Measurements from ENCODE around the gene HRK. TPM values are rescaled to one million over a fixed set of nuclear protein-coding genes. Genes with fewer than 3 reads are reported as not detected.

HRK gene
- total RNA-seq, 1 donor from 2014 or later = 2.4 TPM

- H3K9me3 Mint-ChIP-seq (ENCODE audit: unreplicated experiment) = no peaks in the 10 kb centered on the region
- no peak overlapping the region for H3K27ac Mint-ChIP-seq (ENCODE audit: unreplicated experiment)
These were observed 4.2 kb upstream of the HRK start for GRCh38 chr12:116885491-116885890.

DNA sequence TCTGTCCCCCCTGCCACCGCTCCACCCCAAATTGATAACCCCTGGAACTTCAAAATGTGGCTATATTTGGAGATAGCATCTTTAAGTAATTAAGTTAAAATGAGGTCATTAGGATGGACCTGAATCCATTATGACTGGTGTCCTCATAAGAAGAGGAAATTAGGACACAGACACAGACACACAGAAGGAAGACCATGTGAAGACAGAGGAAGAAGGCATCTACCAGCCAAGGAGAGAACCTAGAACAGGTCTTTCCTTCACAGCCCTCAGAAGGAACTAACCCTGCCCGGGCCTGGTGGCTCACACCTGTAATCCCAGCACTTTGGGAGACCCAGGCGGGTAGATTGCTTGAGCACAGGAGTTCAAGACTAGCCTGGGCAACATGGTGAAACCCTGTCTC is 3.6 kb upstream of the HRK start:
- H3K9me3 Mint-ChIP-seq (ENCODE audit: unreplicated experiment) = peaks cover 2% of the 10 kb centered on the region
- no peak for DNase-seq
- H3K4me3 Mint-ChIP-seq (ENCODE audit: unreplicated experiment) = no peak overlapping the region
- peaks cover 23% of the 10 kb centered on the region for H3K27me3 Mint-ChIP-seq (ENCODE audit: unreplicated experiment)
- TF ChIP-seq, protein P1, sequence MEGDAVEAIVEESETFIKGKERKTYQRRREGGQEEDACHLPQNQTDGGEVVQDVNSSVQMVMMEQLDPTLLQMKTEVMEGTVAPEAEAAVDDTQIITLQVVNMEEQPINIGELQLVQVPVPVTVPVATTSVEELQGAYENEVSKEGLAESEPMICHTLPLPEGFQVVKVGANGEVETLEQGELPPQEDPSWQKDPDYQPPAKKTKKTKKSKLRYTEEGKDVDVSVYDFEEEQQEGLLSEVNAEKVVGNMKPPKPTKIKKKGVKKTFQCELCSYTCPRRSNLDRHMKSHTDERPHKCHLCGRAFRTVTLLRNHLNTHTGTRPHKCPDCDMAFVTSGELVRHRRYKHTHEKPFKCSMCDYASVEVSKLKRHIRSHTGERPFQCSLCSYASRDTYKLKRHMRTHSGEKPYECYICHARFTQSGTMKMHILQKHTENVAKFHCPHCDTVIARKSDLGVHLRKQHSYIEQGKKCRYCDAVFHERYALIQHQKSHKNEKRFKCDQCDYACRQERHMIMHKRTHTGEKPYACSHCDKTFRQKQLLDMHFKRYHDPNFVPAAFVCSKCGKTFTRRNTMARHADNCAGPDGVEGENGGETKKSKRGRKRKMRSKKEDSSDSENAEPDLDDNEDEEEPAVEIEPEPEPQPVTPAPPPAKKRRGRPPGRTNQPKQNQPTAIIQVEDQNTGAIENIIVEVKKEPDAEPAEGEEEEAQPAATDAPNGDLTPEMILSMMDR (IDR thresholded peaks at IDR 0.05; ENCODE audit: partially characterized antibody, unreplicated experiment) = no peak
- H3K27ac Mint-ChIP-seq (ENCODE audit: unreplicated experiment) = no peak overlapping the region
- H3K36me3 Mint-ChIP-seq (ENCODE audit: unreplicated experiment) = no peaks in the 10 kb centered on the region
- H3K4me1 Mint-ChIP-seq (ENCODE audit: low read depth, unreplicated experiment) = peaks cover 15% of the 10 kb centered on the region

More at GRCh38 chr12:116885491-116885890, 4.2 kb upstream of the HRK start:
- Mint-ChIP-seq H3K27me3 (ENCODE audit: unreplicated experiment) (peaks cover 17% of the 10 kb centered on the region), H3K4me1 (ENCODE audit: low read depth, unreplicated experiment) (peaks cover 9% of the 10 kb centered on the region), H3K4me3 (ENCODE audit: unreplicated experiment) (no peak overlapping the region), H3K36me3 (ENCODE audit: unreplicated experiment) (no peaks in the 10 kb centered on the region)
- DNase-seq = no peak
- TF ChIP-seq, protein P1 (IDR thresholded peaks at IDR 0.05; ENCODE audit: partially characterized antibody, unreplicated experiment) = no peak

- DNase-seq = no peak
- Mint-ChIP-seq H3K27ac (ENCODE audit: unreplicated experiment) (no peak overlapping the region), H3K4me3 (ENCODE audit: unreplicated experiment) (no peak overlapping the region), H3K27me3 (ENCODE audit: unreplicated experiment) (peaks cover 34% of the 10 kb centered on the region), H3K9me3 (ENCODE audit: unreplicated experiment) (peaks cover 6% of the 10 kb centered on the region), H3K4me1 (ENCODE audit: low read depth, unreplicated experiment) (peaks cover 23% of the 10 kb centered on the region), H3K36me3 (ENCODE audit: unreplicated experiment) (no peaks in the 10 kb centered on the region)
- TF ChIP-seq, protein P1 (IDR thresholded peaks at IDR 0.05; ENCODE audit: partially characterized antibody, unreplicated experiment) = no peak
These were observed 1.5 kb upstream of the HRK start for GRCh38 chr12:116882742-116883141.

DNA sequence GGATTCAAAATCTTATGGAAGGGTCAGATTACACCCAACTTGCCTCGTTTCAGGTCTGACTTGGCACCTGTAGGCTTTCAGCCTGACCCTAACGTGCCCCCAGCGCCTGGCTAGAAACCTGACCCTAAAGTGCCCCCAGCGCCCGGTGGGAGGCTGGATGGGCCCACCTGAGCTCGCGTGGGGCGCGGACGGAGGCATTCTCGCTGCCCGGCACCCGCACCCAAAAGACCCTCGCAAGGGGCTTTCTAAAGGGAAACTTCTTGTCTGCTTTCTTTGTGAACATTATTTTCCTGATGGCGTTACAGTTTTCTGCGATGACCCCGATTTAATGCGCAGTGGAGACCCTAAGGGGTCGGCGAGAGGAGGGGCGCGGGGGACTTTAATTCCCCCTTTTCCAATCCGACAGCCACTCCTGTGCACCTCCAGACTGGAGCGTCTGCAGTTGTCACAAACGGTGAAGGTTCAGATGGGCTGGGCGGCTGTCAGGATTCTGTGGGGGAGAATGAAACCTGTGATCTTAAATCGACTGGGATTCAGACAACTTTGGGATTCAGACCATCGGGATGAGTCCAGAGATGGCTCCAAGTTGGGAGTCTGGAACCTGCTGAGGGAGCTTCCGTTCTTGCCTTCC is 751 bp upstream of the HRK start:
- H3K27ac Mint-ChIP-seq (ENCODE audit: unreplicated experiment) = no peak overlapping the region
- TF ChIP-seq, protein P1 (IDR thresholded peaks at IDR 0.05; ENCODE audit: partially characterized antibody, unreplicated experiment) = no peak
- peak overlapping the region; percentile 87 for H3K4me3 Mint-ChIP-seq (ENCODE audit: unreplicated experiment)
- H3K4me1 Mint-ChIP-seq (ENCODE audit: low read depth, unreplicated experiment) = peaks cover 19% of the 10 kb centered on the region
- H3K9me3 Mint-ChIP-seq (ENCODE audit: unreplicated experiment) = peaks cover 8% of the 10 kb centered on the region
- DNase-seq = no peak
- peaks cover 38% of the 10 kb centered on the region for H3K27me3 Mint-ChIP-seq (ENCODE audit: unreplicated experiment)
- H3K36me3 Mint-ChIP-seq (ENCODE audit: unreplicated experiment) = no peaks in the 10 kb centered on the region

- peak overlapping the region; percentile 100 for H3K4me3 Mint-ChIP-seq (ENCODE audit: unreplicated experiment)
- H3K9me3 Mint-ChIP-seq (ENCODE audit: unreplicated experiment) = peaks cover 11% of the 10 kb centered on the region
- H3K4me1 Mint-ChIP-seq (ENCODE audit: low read depth, unreplicated experiment) = peaks cover 22% of the 10 kb centered on the region
- no peaks in the 10 kb centered on the region for H3K36me3 Mint-ChIP-seq (ENCODE audit: unreplicated experiment)
- TF ChIP-seq, protein P1 (IDR thresholded peaks at IDR 0.05; ENCODE audit: partially characterized antibody, unreplicated experiment) = no peak
- DNase-seq = peak; percentile 70
- H3K27me3 Mint-ChIP-seq (ENCODE audit: unreplicated experiment) = peaks cover 45% of the 10 kb centered on the region
- peak overlapping the region; percentile 48 for H3K27ac Mint-ChIP-seq (ENCODE audit: unreplicated experiment)
These were observed 370 bp downstream of the HRK start for GRCh38 chr12:116880817-116881324.

All from glutamatergic neuron (in vitro differentiated cells).